Stimulated activated CD8-positive, alpha-beta memory T cell treated with anti-CD3 and anti-CD28 coated beads, Interleukin-4, amount 100 ng/mL, for 24 hours (primary cell): ENCODE results near the gene ETS1.

ENCODE experiments used
- DNase-seq: peaks from one replicate; pipeline ENCODE4 v3.0.0-alpha.2; 2020; ENCODE audit warnings: low read depth

The ETS1 gene

GRCh38 chr11:128567130-128567529 is 20.2 kb downstream of the ETS1 start:
- DNase-seq: no peak

DNA sequence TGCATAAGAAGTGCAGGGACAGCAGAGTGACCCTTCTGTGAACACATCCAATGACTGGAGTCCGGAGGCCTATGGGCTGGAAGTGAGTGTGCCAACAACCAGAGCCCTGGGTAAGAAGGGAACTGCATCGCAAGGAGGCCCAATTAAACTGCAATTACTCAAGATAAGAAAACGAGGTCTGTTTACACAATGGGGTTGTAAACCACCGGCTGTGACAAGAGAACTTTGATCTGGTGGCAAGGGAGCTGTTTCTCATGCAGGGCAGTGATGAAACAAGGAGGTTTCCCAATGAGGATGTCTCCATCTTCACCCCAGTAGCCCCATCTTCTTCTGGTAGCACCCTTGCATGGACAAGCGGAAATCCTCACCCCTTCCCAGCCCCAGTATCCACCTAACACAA is 21.5 kb downstream of the ETS1 start:
- DNase-seq: no peak

DNA sequence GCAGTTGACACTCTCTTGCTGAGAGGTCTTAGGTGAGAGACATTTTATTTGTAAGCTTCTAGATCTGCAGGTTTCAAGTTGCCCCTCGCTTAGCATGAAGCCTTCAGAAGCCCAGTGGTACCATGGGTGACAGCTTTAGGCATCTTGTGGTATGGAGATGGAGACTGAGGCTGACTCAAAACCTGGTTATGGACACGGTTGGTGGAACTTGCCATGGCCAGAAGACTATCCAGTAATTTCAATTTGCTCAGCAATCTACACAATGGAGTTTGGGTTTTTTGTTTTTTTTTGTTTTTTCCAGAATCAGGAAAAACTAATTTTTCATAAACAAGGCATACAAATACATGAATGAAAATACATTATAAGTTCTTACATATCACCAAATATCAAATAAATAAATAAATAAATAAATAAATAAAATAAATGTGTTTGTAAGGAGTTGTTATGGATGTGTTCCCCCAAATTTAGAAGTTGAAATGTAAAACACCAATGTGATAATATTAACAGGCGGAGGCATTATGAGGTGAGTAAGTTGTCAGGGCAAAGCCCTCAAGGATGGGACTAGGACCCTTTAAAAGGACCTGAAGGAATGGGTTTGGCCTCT is 22.6 kb downstream of the ETS1 start:
- no peak for DNase-seq

- DNase-seq: no peak
These were observed 23.3 kb downstream of the ETS1 start for GRCh38 chr11:128563942-128564641.

DNA sequence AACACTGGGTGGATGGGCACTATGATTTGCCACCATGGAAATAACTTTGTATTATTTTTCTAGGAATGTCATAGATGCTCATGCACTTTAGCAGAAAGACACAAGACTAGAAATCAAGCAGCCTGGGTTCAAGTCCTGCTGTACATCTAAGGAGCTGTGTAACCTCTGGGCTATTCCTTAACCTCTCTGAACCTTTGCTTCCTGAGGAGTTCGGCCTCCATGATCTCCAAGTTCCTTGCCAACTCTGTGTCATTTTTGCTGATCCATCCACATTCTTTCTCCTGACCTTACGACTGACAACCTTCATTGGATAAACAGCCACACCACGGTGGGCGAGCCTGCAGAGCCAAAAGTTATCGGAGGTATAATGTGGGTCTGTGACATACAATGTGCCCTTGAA is 24.1 kb downstream of the ETS1 start:
- DNase-seq: no peak

DNA sequence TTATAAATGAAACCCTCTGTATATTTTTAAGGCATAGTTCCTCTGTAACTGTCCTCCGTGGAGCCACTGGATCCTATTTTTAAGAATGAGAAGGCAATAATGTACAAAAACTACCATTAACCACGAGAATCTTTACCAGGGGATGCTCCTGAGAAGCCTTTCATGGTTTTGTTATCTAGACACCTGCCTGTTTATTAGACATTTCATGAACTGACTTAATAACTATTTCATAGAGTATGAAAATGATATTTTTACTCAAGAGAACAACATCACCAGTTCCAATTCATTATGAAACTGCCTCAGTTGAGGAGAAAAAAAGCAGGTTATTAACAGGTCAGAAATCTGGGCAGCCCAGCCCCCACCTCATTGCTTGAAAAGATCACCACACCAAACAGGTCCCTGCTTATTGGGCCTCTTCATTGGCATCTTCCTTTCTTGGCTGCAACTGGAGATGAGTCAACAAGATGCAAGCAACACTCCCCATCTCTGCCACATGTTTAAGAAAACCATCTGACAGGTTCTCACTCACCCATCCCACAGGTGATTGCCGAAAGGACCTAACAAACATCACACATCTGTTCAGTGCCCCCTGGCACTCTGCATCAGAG is 27.8 kb downstream of the ETS1 start:
- no peak for DNase-seq

DNA sequence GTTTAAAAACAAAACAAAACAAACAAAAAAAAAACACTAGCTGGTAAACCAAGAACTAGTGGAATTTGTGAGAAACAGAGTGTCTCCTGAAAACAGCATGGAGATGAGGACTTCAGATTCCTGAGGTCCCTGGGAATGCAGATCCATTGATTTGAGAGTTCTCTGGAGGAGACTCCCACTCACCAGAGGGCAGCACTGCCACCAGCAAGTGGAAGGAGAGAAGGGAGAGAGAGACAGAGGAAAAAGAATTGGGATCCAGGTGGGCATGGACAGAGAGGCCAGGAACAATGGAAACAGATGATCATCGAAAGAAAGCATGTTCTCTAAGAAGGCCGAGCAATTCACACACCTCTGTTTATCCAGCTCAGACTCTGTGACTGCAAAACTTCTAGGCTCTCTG is 31.8 kb downstream of the ETS1 start:
- DNase-seq: no peak

- DNase-seq: no peak
These were observed 33.5 kb downstream of the ETS1 start for GRCh38 chr11:128553662-128554362.

GRCh38 chr11:128552783-128553661 is 34.3 kb downstream of the ETS1 start:
- no peak for DNase-seq

DNA sequence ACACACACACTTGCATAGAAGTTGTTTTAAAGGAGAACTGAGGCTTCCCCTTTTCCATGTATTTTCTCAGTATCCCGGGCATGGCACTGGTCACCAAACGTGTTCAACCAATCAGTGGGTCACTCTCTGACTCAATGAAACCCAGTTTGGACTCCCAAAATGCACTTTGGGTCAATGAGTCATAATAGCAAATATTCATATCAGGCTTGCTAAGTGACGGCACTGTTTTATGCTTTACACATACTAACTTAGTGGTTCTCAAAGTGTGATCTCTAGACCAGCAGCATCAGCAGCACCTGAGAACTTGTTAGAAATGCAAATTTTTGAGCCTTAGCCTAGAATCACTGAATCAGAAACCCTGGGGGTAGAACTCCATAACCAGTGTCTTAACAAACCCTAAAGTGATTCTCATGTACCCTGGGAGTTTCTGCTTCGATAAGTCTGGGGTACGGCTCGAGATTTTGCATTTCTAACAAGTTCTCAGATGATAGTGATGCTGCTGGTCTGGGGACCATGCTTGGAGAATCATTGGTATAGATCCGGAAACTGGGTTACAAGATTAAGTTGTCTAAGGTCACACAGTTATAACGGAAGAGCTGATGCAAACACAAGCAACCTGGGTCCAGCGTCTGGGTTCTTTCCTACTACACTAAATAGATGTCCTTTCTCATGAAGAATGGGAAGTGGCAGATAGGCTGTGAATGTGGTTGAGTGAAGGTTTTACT is 35.6 kb downstream of the ETS1 start:
- no peak for DNase-seq

- DNase-seq: no peak
These were observed 36.3 kb downstream of the ETS1 start for GRCh38 chr11:128551058-128551457.

DNA sequence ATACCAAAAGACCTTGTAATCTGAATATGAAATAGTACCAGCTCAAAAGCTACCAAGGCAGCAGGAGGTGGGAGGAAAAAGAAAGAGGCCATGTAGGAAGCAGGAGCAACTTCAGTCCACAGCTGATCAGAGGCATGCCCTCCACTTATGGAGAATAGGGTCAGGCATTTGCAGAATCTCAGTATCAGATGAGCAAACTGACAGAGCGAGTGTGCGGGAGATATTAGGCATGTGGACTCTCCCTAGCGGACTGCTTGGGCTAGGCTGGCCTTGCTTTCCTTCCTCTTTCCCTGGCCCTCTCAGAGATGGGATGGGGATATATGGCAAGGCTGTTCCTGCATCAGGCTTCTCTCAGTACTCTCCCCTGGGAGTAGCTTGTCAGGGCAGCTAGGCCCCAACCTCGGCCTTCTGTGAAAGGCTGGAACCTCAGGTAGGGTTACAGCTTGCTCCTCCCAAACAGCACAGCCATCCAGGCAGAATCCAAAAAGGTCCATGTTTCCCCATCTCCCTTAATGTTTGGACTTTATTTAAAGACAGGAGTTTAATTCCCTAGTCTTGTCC is 37.0 kb downstream of the ETS1 start:
- DNase-seq: no peak

DNA sequence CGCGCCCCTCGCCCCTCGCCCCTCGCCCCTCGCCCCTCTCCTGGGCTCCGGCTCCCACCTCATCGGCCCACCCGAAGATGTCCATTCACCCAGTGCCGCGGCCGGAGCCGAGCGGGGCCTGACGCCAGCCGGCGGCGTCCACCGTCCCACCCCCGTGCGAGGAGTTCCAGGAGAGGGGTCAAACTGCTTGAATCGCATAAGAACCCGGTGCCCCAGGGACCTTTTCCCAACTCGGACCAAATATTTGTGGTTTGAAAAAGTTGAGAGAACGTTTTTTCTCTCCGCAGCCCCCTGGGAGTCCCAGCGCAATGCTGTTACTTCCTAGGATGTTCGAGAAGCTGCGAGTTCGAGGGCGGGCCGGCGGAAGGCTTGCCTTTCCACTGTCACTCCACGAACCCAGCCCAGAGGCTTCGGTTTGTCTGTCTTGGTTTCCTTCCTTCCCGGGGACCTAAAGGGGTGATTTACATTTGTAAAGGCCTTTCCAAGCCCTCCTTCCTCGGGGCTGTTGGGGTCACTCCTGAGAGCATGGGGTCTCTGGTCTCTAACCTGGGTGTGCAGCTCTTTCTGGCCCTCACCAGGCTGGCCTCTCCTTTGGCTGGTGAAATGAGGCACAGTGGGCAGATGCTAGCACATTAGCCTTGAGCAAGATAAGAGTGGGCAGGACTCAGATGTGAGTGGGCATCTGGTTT is 38.0 kb downstream of the ETS1 start:
- DNase-seq: no peak

GRCh38 chr11:128548649-128549255 is 38.6 kb downstream of the ETS1 start:
- DNase-seq: no peak

- no peak for DNase-seq
These were observed 39.3 kb downstream of the ETS1 start for GRCh38 chr11:128547946-128548648.

DNA sequence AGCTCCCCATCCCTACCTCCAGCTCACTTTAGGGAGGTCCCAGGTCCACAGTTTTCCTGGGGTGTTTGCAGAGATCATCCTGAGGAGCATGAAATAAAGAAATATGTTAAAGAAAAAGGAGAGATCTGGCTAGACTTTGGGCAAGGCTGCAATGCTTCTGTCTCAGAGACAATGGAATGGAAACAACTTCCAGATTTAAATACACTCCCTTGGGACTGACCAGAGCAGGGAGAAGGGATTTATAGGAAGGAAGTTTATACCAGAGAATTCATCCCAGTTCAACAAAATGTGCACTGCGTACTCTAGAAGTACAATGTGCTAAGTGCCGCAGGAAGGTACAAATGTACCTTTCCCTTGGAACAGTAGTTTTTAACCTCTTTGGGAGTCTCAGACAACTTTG is 40.4 kb downstream of the ETS1 start:
- no peak for DNase-seq

GRCh38 chr11:128544471-128545051 is 42.8 kb downstream of the ETS1 start:
- no peak for DNase-seq

DNA sequence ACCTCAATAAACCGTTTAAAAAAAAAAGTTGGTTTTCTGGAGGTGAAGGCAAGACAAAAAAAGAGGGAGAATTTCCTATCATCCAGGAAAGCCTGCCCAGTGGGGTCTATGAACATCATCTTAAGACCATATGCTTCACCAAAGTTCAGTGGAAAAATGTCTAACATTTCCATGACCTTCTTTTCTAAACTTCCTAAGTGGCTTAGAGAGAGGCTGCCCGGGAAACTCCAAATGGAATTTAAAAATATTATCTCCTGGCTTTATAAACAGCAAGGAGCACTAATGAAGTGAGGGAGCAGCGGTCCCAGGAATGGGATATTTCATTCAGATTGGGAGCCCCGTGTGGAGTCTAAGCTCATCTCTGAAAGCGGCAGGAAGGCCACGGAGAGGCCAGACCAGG is 46.9 kb downstream of the ETS1 start:
- no peak for DNase-seq

- DNase-seq: no peak
These were observed 50.9 kb downstream of the ETS1 start for GRCh38 chr11:128536506-128536905.
